Measurements from ENCODE around the gene OR10Z1.

The OR10Z1 gene, protein sequence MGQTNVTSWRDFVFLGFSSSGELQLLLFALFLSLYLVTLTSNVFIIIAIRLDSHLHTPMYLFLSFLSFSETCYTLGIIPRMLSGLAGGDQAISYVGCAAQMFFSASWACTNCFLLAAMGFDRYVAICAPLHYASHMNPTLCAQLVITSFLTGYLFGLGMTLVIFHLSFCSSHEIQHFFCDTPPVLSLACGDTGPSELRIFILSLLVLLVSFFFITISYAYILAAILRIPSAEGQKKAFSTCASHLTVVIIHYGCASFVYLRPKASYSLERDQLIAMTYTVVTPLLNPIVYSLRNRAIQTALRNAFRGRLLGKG

DNA sequence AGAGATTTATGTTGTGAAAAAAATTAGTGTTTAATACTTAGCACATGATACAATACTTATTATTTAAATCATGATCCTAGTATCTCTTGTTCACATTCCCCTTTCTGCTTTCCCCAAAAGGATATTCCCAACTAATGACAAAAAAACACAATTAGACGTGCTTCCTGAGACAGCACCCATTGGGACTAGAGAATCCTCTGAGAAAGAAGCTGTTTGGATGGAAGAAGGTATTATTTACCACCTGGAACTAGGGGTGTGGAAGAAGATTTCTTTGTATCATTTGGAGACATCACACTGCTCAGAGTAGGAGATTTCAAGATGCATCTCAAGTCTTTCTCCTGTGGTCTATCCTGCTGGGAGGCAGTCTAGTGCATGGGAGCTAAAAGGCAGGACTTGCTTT lies at the start of gene OR10Z1:
Gene OR10Z1 (plus strand): TSS at position 301 of the 400 bp plus-strand sequence. CDS start 1,171 bp downstream, outside the sequence.
- no peak within 1 kb of the TSS for H3K4me2 ChIP-seq (ENCODE audit: low read length)
- no peak within 1 kb of the TSS for H3K4me3 ChIP-seq (ENCODE audit: low read depth, low read length)
- H3K27me3 ChIP-seq (ENCODE audit: control insufficient read depth, insufficient read depth, low read length), result no peaks in the 10 kb centered on the region
- H3K9ac ChIP-seq, result no peak within 1 kb of the TSS
- no peak within 1 kb of the TSS for H2AFZ ChIP-seq
- TF ChIP-seq, protein P1, sequence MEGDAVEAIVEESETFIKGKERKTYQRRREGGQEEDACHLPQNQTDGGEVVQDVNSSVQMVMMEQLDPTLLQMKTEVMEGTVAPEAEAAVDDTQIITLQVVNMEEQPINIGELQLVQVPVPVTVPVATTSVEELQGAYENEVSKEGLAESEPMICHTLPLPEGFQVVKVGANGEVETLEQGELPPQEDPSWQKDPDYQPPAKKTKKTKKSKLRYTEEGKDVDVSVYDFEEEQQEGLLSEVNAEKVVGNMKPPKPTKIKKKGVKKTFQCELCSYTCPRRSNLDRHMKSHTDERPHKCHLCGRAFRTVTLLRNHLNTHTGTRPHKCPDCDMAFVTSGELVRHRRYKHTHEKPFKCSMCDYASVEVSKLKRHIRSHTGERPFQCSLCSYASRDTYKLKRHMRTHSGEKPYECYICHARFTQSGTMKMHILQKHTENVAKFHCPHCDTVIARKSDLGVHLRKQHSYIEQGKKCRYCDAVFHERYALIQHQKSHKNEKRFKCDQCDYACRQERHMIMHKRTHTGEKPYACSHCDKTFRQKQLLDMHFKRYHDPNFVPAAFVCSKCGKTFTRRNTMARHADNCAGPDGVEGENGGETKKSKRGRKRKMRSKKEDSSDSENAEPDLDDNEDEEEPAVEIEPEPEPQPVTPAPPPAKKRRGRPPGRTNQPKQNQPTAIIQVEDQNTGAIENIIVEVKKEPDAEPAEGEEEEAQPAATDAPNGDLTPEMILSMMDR (IDR thresholded peaks at IDR 0.05), result no peak
- H3K27ac ChIP-seq, result no peak within 1 kb of the TSS
- H3K4me1 ChIP-seq, result no peaks in the 10 kb centered on the region
- no peaks in the 10 kb centered on the region for H3K9me3 ChIP-seq (ENCODE audit: control insufficient read depth, low read length)
- no peaks in the 10 kb centered on the region for H3K79me2 ChIP-seq
- no peaks in the 10 kb centered on the region for H3K36me3 ChIP-seq (ENCODE audit: control insufficient read depth, insufficient read depth, low read length)

DNA sequence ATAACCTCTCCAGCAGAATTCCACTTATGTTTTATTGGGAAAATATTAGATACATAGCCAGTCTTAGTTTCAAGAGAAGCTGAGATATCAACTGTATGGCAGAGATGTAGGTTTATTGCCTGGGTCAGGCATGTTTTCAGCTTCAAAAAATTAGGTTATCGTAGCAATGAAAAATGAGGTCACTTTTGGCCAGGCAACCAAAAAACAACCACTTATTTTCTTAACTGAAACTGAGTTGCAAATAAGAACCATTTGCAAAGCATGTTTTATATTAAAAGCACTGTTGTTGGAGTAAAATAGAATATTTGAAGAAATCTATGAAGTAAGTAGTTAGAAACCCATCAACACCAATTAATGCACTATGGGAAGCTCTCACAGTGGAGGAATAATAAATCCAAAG lies 45.4 kb upstream of the OR10Z1 start:
- Histone ChIP-seq H3K4me1 (no peaks in the 10 kb centered on the region), H3K27me3 (ENCODE audit: control insufficient read depth, insufficient read depth, low read length) (no peaks in the 10 kb centered on the region), H3K27ac (no peak overlapping the region), H3K79me2 (no peaks in the 10 kb centered on the region), H3K36me3 (ENCODE audit: control insufficient read depth, insufficient read depth, low read length) (no peaks in the 10 kb centered on the region), H3K9me3 (ENCODE audit: control insufficient read depth, low read length) (no peaks in the 10 kb centered on the region), H2AFZ (no peak overlapping the region), H3K9ac (no peak overlapping the region), H3K4me2 (ENCODE audit: low read length) (no peak overlapping the region), H3K4me3 (ENCODE audit: low read depth, low read length) (no peak overlapping the region)
- TF ChIP-seq, protein P1 (IDR thresholded peaks at IDR 0.05), result no peak

DNA sequence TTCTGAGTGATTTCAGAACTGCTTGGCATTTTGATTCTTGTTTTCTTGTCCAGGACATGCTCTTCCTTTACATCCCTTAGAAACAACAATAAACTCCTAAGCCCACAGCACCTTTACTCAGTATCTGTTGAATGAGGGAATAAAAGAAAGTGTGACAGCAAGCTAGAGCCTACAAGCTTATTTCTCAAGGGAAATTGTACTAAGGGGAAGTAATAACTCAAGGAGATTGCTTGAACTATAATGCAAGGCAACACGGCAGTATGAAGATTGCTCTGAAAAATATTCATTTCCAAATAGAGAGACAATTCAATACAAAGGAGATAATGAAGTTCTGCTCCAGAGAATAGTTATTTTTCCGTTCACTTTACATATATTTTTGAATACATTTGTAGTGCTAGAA lies 41.2 kb upstream of the OR10Z1 start:
- no peaks in the 10 kb centered on the region for H3K4me1 ChIP-seq
- no peaks in the 10 kb centered on the region for H3K79me2 ChIP-seq
- no peaks in the 10 kb centered on the region for H3K9me3 ChIP-seq (ENCODE audit: control insufficient read depth, low read length)
- H3K4me3 ChIP-seq (ENCODE audit: low read depth, low read length), result no peak overlapping the region
- H2AFZ ChIP-seq, result no peak overlapping the region
- no peaks in the 10 kb centered on the region for H3K36me3 ChIP-seq (ENCODE audit: control insufficient read depth, insufficient read depth, low read length)
- H3K4me2 ChIP-seq (ENCODE audit: low read length), result no peak overlapping the region
- no peak overlapping the region for H3K9ac ChIP-seq
- TF ChIP-seq, protein P1 (IDR thresholded peaks at IDR 0.05), result no peak
- H3K27ac ChIP-seq, result no peak overlapping the region
- no peaks in the 10 kb centered on the region for H3K27me3 ChIP-seq (ENCODE audit: control insufficient read depth, insufficient read depth, low read length)

DNA sequence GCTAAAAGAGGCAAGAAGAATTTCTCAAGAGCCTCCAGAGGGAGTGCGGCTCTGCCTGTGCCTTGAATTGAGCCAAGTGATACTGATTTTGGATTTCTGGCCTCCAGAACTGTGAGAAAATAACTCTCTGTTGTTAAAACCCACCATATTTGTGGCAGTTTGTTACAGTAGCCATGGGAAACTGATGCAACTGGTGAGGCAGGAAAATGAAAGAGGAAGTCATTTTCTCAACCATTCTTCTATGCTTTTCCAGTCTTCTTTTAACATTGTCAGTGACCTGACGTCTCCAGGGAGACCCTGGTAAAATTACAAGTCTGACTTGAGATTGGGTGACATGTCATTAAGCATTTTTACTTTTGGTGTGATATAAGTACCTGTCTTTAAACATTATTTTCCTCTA lies 40.5 kb upstream of the OR10Z1 start:
- Histone ChIP-seq H3K79me2 (no peaks in the 10 kb centered on the region), H2AFZ (no peak overlapping the region), H3K27me3 (ENCODE audit: control insufficient read depth, insufficient read depth, low read length) (no peaks in the 10 kb centered on the region), H3K4me1 (no peaks in the 10 kb centered on the region), H3K9ac (no peak overlapping the region), H3K4me3 (ENCODE audit: low read depth, low read length) (no peak overlapping the region), H3K36me3 (ENCODE audit: control insufficient read depth, insufficient read depth, low read length) (no peaks in the 10 kb centered on the region), H3K4me2 (ENCODE audit: low read length) (no peak overlapping the region), H3K9me3 (ENCODE audit: control insufficient read depth, low read length) (no peaks in the 10 kb centered on the region), H3K27ac (no peak overlapping the region)
- TF ChIP-seq, protein P1 (IDR thresholded peaks at IDR 0.05), result no peak

DNA sequence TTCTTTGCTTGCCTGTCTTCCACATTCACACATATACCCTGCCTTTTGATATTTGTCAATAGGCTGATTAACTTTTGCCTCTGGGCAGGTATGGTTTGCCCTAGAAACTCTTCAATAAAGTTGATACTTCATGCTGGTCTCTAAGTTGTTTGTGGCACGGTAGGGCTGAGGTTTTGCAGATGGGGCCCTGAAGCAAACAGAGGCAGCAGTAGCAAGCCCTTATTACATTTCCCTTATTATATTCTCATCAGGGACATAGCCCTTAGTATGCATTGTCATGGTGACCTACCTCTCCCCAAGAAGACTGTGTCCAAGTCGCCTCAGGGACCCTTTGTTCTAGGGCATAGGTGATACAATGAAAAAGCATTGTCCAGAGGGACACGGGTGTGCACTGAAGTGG lies 34.6 kb upstream of the OR10Z1 start, which contains the start of gene OR6P1:
Gene OR6P1 (minus strand): TSS at position 101 of the 400 bp plus-strand sequence. CDS start 6,976 bp downstream, outside the sequence.
- H3K4me3 ChIP-seq (ENCODE audit: low read depth, low read length), result no peak within 1 kb of the TSS
- TF ChIP-seq, protein P1 (IDR thresholded peaks at IDR 0.05), result no peak
- H3K27ac ChIP-seq, result no peak within 1 kb of the TSS
- no peak within 1 kb of the TSS for H3K4me2 ChIP-seq (ENCODE audit: low read length)
- H3K79me2 ChIP-seq, result no peaks in the 10 kb centered on the region
- no peaks in the 10 kb centered on the region for H3K9me3 ChIP-seq (ENCODE audit: control insufficient read depth, low read length)
- H2AFZ ChIP-seq, result no peak within 1 kb of the TSS
- no peaks in the 10 kb centered on the region for H3K36me3 ChIP-seq (ENCODE audit: control insufficient read depth, insufficient read depth, low read length)
- no peak within 1 kb of the TSS for H3K9ac ChIP-seq
- no peaks in the 10 kb centered on the region for H3K27me3 ChIP-seq (ENCODE audit: control insufficient read depth, insufficient read depth, low read length)
- H3K4me1 ChIP-seq, result no peaks in the 10 kb centered on the region

Measured in parathyroid adenoma (tissue), 2 donors.